Testis (tissue), 3 donors: ENCODE measurements around the gene TMEM91. TPM values are rescaled to one million over a fixed set of nuclear protein-coding genes. Genes with fewer than 3 reads are reported as not detected.
"Not testable (repeated sequence)": the region's sequence is repeated elsewhere in the genome, so short reads cannot be mapped to it uniquely, and the experiment has no call there.

Source experiments
- DNase-seq: peaks from one replicate; pipeline ENCODE4 v3.0.0-alpha.2; 2019
- H3K27ac ChIP-seq, 2 donors: fragments of 200-600 bp; sonication (generic); one replicate each; pipeline ENCODE4 v1.5.1; 2019
- H3K27me3 ChIP-seq: fragments of 200-600 bp; sonication (generic); one replicate; pipeline ENCODE4 v1.5.1; 2019
- H3K36me3 ChIP-seq: fragments of 200-600 bp; sonication (generic); one replicate; pipeline ENCODE4 v1.5.1; 2017; ENCODE audit warnings: low read depth; ENCODE audit errors: missing control alignments
- H3K4me1 ChIP-seq: fragments of 200-600 bp; sonication (generic); one replicate; pipeline ENCODE4 v1.5.1; 2019
- H3K4me3 ChIP-seq, 2 donors: fragments of 200-600 bp; sonication (generic); one replicate each; pipeline ENCODE4 v1.5.1; 2017 to 2019
- H3K9me3 ChIP-seq: fragments of 200-600 bp; sonication (generic); one replicate; pipeline ENCODE4 v1.5.1; 2017
- POLR2A ChIP-seq: fragments of 450-650 bp; IDR thresholded peaks from one replicate; pipeline ENCODE4 v1.6.1; 2017; ENCODE audit warnings: antibody characterized with exemption, mild to moderate bottlenecking, moderate library complexity
- WGBS, 2 donors: methylation state at CpG; one replicate each; pipeline ENCODE4 v1.1.5; 2018; 5-methylcytosine and 5-hydroxymethylcytosine counted together
- intact Hi-C: fragments of 100-400 bp; cut with DNase I; formaldehyde crosslinking; loops from one replicate; pipeline ENCODE4 v1.15.1; 2023; ENCODE audit warnings: low total_unique reads
- polyA plus RNA-seq: library from polyadenylated mRNA; stranded (reverse); fragments of 350-450 nt; fragmentation: Illumina TruSeq; extraction: RNeasy Lipid Tissue Mini Kit (QIAGEN cat#74804); gene quantifications from one replicate; pipeline ENCODE4 v1.2.3, GENCODE V29; 2014; ENCODE audit warnings: low read depth, low replicate concordance; ENCODE audit not compliant: insufficient read depth
- total RNA-seq, 2 donors: library from RNA; depleted of rRNA; stranded (reverse); fragments of >200 nt; gene quantifications; one replicate each; pipeline ENCODE4 v1.2.3, GENCODE V29; 2016
- TF ChIP-seq, protein P1 (sequence below), 3 experiments: fragments of 450-650 bp in 2 of 3; fragments of 200-600 bp in 1 of 3; sonication (generic) in 1 of 3; IDR thresholded peaks; one replicate each; pipeline ENCODE4 v1.5.1; 2016 to 2019; ENCODE audit warnings: antibody characterized with exemption in 3 of 3, mild to moderate bottlenecking in 2 of 3, moderate library complexity in 1 of 3

TMEM91 gene
- total and polyA plus RNA-seq, 3 donors from 2014 or later = 17.0 to 33.2 (median 32.9) TPM

DNA sequence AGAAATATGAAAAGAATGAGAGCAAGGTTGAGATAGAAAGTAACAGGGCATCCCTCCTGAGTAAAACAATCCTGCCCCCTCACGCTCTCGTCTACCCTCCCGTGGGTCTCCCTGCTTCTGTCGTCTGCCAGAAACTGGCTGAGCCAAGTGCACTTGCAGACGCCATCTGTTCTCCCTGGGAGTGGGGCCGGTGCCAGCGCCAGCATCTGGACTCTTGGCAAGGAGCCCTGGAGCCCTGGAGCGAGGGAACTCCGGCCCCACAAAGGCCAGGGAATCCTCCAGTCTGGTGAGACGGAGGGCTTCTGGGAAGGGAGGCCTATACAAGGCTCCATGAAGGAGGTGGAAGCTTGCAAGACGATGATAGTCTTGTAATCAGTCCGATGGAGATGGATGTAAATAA is 2.3 kb upstream of the TMEM91 start:
- Histone ChIP-seq H3K27ac (no peak overlapping the region), H3K27me3 (no peaks in the 10 kb centered on the region)
- TF ChIP-seq POLR2A = no peak
- TF ChIP-seq, protein P1, sequence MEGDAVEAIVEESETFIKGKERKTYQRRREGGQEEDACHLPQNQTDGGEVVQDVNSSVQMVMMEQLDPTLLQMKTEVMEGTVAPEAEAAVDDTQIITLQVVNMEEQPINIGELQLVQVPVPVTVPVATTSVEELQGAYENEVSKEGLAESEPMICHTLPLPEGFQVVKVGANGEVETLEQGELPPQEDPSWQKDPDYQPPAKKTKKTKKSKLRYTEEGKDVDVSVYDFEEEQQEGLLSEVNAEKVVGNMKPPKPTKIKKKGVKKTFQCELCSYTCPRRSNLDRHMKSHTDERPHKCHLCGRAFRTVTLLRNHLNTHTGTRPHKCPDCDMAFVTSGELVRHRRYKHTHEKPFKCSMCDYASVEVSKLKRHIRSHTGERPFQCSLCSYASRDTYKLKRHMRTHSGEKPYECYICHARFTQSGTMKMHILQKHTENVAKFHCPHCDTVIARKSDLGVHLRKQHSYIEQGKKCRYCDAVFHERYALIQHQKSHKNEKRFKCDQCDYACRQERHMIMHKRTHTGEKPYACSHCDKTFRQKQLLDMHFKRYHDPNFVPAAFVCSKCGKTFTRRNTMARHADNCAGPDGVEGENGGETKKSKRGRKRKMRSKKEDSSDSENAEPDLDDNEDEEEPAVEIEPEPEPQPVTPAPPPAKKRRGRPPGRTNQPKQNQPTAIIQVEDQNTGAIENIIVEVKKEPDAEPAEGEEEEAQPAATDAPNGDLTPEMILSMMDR (IDR thresholded peaks at IDR 0.05) = no peak

DNA sequence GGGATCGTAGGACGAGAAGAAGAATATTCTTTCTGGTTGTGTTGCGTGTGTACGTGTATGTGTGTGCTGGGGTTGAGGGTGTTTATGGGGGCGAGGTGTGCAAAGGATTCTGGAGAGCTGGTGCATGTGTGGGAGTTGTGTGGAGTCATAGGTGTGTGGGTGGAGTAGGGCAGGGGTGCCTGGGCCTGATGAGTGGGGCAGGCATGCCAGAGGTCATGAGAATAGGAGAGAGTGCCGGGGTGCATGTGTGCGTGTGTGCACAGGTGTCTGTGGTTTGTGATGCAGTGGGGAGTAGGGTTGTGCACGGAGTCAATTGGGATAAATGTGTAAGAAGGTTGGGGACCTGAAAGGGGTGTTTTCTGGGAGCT is 649 bp downstream of the TMEM91 start:
- Histone ChIP-seq H3K36me3 (no peaks in the 10 kb centered on the region), H3K27ac (peak overlapping the region; percentile 25 to 56), H3K9me3 (no peaks in the 10 kb centered on the region), H3K27me3 (no peaks in the 10 kb centered on the region), H3K4me3 (peak overlapping the region; percentile 64), H3K4me1 (peaks cover 6% of the 10 kb centered on the region)
- TF ChIP-seq, protein P1 (IDR thresholded peaks at IDR 0.05) = no peak
- TF ChIP-seq POLR2A = no peak
- no peak for DNase-seq
- WGBS, 2 donors = 53 to 58% methylated on average over 8 of the region's 8 CpGs
- intact Hi-C loops = no loop called here

More for the DNA sequence above, 2.3 kb upstream of the TMEM91 start:
- peaks cover 6% of the 10 kb centered on the region for H3K4me1 ChIP-seq
- 40 to 41% methylated on average over 12 of the region's 12 CpGs for WGBS, 2 donors
- H3K4me3 ChIP-seq = no peak overlapping the region
- DNase-seq = peak; percentile 89
- no peaks in the 10 kb centered on the region for H3K9me3 ChIP-seq
- intact Hi-C loops = no loop called here
- H3K36me3 ChIP-seq = no peaks in the 10 kb centered on the region

DNA sequence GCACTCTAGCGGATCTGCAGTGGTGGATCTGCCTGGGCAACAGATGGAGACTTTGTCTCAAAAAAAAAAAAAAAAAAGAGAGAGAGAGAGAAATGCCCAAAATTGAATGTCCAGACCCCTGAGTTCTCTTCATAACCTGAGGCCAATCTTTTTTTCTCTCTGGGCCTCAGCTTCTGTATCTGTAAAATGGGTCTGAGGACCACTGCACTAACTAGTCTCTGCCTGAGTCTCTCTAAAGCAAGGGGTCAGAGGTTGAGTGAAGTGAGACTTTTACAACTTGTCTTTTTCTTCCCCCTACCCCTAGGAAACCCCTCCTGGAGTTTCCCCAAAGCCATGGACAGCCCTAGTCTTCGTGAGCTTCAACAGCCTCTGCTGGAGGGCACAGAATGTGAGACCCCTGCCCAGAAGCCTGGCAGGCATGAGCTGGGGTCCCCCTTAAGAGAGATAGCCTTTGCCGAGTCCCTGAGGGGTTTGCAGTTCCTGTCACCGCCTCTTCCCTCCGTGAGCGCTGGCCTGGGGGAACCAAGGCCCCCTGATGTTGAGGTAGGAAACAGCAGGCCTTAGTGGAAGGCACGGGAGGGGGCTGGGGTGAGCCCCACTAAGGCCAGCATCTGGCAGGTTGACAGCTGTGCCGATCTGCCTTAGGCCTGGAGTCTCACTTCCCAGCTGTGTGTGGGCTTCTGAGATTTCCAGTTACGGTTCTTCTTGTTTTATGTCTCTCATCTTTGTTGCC is 1.8 kb downstream of the TMEM91 start:
- H3K4me3 ChIP-seq = no peak overlapping the region
- WGBS, 2 donors = 52 to 76% methylated on average over 4 to 8 of the region's 9 CpGs
- TF ChIP-seq, protein P1 (IDR thresholded peaks at IDR 0.05) = no peak
- TF ChIP-seq POLR2A = no peak
- no peak for DNase-seq
- no peaks in the 10 kb centered on the region for H3K9me3 ChIP-seq
- peaks cover 6% of the 10 kb centered on the region for H3K4me1 ChIP-seq
- intact Hi-C loops = no loop called here
- no peaks in the 10 kb centered on the region for H3K36me3 ChIP-seq
- no peak overlapping the region for H3K27ac ChIP-seq
- no peaks in the 10 kb centered on the region for H3K27me3 ChIP-seq

DNA sequence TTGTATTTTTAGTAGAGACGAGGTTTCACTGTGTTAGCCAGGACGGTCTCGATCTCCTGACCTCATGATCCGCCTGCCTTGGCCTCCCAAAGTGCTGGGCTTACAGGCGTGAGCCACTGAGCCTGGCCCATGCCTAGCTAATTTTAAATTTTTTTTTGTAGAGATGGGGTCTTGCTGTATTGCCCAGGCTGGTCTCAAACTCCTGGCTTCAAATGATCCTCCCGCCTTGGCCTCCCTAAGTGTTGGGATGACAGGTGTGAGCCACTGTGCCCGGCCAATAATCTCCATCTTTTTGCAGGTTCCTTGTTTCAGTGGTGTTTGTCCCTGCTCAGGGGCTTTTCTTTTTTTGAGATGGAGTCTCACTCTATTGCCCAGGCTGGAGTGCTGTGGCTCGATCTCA is 5.2 kb downstream of the TMEM91 start:
- H3K36me3 ChIP-seq, H3K4me1 ChIP-seq, intact Hi-C loops, DNase-seq, H3K27me3 ChIP-seq, H3K4me3 ChIP-seq, H3K9me3 ChIP-seq, H3K27ac ChIP-seq: not testable (repeated sequence)
- 94 to 97% methylated on average over 8 of the region's 8 CpGs for WGBS, 2 donors

DNA sequence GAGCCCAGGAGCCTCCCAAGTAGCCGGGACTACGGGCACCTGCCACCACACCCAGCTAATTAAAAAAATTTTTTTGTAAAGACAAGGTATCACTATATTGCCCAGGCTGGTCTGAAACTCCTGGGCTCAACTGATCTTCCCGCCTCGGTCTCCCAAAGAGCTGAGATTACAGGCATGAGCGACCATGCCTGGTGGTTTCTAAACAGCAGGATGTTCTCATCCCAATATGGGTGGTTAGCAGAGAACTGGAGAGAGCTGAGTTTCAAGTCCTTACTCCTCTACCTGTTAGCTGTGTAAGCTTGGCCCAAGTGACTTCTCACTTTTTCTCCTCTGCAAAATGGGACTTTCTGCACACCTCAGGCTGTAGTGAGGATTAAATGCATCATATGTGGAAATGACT is 8.0 kb downstream of the TMEM91 start:
- DNase-seq = no peak
- Histone ChIP-seq H3K27me3 (no peaks in the 10 kb centered on the region), H3K27ac (no peak overlapping the region), H3K36me3 (no peaks in the 10 kb centered on the region), H3K4me3 (no peak overlapping the region), H3K9me3 (no peaks in the 10 kb centered on the region), H3K4me1 (no peaks in the 10 kb centered on the region)
- TF ChIP-seq, protein P1 (IDR thresholded peaks at IDR 0.05) = no peak
- no peak for TF ChIP-seq POLR2A
- 86 to 91% methylated on average over 5 of the region's 5 CpGs for WGBS, 2 donors
- intact Hi-C loops = no loop called here
